Activated CD4-positive, alpha-beta T cell treated with anti-CD3 and anti-CD28 coated beads, Interleukin-2, amount 50 U/mL, for 24 hours (primary cell): ENCODE results near the gene TUBGCP4.

Experiments
- DNase-seq, 2 donors: peaks; one replicate each; pipeline ENCODE4 v3.0.0-alpha.2; 2020; ENCODE audit warnings: low read depth in 1 of 2, low spot score in 1 of 2

TUBGCP4 gene

DNA sequence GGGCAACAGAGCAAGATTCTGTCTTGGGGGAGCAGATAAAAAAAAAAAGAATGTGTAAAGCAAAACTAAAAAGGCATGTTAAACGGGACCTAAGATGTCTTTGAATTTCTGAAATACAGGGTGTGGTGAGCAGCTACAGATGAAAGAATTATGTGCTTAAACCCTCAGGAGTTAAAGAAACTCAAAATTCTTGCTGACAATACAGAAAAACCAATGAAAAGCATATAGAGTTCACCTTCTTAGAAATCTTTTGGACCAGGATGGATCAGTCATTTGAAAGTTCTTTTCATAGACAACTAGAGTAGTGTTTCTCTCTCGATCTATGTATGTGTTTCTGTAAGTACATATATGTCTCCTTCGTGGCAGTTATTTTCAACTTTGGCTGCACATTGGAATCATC is 31.4 kb downstream of the TUBGCP4 start:
- no peak for DNase-seq

DNA sequence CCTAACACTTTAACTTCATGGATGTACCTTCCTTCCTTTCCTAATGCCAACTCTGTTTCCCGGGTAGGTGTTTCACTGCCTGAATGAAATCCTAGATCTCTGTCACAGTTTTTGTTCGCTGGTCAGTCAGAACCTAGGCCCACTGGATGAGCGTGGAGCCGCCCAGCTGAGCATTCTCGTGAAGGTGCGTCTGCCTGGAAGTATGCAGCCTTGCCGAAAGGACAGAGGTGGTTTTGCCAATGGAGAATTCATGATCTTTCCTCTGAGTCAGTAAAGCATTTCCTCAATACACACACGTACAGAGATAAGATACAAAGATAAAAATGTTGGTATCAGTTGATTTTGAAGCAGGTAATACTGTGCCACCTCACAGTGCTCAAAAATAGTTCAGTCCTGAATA is 32.7 kb downstream of the TUBGCP4 start:
- no peak for DNase-seq

DNA sequence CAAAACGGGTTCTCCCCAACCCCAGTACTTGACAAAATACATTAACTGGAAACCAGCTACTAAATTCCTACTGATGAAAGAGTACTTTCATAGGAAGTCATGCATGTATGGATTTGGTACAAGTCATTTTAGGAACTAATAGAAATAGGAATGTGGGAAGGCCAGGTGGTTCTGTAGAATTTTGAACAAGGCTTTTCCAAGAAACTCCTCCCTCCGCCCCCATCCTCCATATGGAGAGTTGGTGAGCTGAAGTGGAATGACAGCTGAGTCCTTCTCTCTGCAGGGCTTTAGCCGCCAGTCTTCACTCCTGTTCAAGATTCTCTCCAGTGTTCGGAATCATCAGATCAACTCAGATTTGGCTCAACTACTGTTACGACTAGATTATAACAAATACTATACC is 33.2 kb downstream of the TUBGCP4 start:
- DNase-seq: no peak

DNA sequence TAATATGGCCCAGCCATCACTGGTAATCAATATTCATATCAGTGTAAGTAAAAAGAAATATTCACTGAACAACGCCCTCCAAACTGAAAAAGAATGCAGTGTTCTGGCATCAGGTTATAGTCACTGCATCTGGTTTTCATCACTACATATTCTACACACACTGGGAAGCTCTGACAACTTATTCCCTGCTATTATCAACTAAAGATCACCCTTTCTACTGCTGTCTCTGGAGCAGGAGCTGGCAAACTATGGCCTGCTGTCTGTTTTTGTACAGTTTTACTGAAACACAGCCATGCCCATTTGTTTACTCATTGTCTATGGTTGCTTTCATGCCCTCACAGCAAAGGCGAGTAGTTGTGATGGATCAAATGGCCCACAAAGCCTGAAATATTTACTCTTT is 35.3 kb downstream of the TUBGCP4 start:
- DNase-seq: no peak

DNA sequence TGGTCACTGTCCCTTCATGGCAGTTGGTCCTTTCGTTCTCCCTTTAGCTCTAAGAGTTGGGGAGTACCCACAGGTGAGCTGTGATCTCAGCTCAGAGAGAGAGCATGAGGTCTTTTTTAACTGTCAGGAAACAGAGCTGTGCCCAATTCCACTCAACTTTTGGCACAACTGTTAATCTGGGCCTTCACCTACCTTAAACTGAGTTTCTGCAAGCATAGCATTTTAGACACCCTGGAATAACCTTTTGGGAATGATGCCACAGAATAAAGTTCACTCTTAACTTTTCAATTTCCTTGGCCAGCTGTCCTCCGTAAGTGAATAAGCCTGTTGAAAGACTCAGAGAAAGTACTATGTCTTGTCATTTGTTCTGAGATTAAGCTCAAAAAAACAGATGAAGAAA is 35.9 kb downstream of the TUBGCP4 start:
- DNase-seq: no peak

DNA sequence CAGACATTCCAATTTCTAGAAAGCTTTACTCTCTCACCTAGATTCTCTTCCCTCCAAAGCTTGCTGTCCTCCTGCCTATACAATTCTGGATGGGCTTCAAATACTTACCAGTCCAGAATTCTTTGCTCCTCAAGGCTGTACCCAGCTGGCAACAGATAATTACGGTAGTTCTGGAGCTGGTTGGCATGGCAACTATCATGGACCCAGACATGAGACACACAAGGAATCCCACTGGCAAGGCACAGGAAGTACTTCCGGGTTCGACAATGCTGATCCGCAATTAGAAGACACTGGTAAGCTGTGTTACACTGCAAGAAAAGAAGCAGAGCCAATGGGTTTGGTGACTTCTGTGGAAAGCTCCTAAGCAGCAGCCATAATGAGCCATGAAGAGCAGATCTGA is 37.9 kb downstream of the TUBGCP4 start:
- DNase-seq: no peak

DNA sequence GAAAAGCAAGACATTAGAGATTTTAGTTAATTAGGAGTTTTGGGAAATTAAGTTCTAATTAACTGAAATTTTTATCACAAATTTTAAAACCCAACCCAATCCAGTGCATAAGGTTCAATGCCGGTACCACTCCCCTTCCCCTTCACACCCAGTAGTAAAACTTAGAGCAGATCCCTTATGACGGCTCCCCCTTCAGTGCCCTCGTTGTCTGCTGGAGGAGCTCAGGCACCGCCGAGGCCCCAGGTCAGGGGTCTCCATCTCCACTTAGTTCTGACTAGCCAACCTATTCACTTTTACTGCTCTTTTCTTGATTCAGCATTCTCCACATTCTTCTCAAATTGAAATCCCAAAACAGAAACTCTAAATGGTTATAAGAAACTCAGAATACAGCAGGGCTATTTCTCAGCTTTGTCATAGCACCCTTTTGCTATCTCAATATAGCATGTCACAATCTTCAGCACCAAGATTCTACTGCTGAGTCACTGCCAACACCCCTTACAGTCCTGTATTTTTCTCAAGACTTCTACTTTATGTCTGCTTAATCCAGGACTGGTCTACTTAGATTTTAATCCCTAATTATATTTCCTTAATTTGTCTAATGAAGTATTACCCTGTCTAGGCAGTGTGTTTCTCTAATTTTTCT is 39.8 kb downstream of the TUBGCP4 start:
- no peak for DNase-seq

DNA sequence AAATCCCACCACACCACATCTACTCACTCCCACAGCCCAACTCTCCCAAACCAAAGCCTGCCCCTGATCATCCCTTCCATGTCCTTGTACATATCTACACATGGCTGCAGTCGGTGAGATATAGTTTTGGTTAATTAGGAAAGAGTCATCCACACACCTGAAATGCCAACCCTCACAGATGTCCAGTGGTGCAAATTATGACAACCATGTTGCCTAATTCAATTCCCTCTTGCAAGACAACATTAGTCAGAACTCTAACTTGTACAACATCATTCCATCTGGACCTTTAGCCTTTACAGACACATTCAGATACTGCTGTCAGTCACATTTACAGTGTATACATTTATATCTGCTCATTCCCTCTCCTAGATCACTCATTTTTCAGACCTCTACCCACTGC is 41.2 kb downstream of the TUBGCP4 start:
- DNase-seq: no peak

DNA sequence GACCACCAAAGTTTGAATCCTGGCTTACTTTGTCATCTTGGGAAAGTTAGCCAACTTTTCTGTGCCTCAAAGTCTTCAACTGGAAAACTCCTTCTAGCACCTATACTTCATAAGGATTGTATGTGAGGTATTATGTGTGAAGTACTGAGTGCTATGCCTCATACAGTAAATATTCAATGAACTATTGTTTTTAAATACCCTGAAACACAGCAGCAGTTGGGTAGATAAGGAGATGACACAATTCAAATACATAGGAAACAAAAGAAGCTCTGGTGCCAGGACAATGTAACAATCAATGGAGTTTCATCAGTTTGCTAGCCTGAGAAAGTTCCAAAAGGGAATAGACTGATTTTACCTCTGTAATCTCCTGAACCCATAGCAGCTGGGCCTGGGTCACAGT is 43.3 kb downstream of the TUBGCP4 start:
- DNase-seq: no peak

DNA sequence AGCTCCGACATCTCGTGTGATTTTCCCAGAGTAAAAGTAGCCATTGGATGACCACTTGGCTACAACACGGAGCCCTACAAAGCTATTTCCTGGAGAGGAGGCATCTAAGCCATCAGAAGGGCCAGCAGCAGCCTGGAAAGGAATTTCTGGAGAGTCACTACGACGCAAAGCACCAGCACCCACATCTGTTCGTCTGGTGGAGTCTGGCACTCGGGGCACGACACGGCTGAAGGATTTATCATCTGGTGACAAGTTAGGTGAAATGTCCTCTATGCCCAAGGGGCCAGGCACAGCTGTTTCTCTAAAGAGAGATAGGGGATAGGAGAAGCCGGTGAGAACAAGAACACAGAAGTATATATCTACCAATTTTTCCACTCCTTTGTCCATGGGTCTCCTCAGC is 49.5 kb downstream of the TUBGCP4 start:
- no peak for DNase-seq

DNA sequence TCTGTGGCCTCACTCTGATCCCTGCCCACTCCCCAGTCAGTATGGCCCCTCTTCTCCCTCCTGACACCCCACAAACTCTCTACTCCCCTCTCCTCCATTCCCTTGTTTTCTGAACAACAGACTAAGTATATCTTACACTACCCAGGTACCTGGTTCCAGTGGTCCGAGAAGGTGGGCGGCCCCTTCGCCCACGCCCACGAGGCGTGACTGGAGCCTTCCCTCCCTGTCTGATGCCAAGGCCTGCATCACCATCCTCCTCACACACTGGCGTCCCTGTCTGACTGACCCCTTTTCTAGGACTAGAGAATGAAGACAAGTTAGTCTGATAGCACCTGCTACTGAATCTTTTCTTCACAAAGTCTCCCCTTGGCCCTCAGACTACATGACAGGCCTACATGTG is 50.0 kb downstream of the TUBGCP4 start:
- DNase-seq: no peak

DNA sequence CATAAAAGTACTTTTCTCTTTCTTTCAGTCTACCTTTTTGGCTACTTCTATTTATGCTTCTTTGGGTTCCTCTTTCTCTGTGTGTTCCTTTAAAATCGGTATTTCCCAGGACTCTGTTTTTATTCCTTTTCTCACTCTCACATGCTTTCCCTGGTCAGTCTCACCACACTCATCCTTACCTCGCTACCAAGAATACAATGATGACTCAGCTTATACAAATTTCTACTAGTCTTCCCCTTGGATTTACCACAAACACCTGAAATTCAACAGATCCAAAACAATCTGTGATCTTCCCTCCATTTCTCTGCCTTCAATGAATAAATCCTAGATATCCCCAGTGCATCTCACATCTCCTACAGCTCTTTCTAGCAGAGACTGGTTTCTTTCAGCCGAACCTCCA is 52.9 kb downstream of the TUBGCP4 start:
- DNase-seq: no peak

DNA sequence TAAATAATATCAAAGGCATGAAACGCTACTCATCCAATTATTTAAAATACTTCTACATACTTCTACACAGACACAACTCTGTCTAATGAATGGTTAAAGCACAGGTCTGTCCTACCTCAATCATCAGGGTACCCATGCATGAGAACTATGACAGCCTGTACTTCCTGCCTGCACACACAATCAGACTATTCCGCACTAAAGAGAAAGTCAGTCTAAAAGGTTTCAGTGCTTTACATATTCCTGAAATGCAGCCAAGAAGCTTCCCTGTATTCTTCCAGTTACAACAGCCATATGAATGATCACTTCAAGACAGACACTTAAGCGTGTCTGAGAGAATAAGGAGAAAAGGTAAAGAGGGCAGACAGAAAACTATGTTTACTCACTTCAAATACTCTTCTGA is 58.8 kb downstream of the TUBGCP4 start:
- no peak for DNase-seq

DNA sequence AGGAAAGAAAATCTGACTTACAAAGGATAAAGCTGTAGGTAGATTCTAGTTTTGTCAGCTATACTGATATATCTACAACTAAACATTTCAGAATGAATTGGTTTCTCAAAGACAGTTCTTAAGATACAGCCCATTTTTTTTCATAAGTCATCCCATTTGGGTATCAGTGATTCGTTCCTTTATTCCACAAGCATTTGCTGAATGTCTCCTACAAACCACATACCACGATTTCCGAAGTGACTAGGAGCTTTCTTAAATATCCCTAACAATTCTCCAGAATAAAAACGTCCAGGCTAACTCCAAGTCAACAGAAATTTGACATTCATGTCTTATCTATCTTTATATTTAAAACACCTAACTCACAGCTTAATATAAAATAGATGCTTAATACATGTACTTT is 62.3 kb downstream of the TUBGCP4 start:
- DNase-seq: no peak

DNA sequence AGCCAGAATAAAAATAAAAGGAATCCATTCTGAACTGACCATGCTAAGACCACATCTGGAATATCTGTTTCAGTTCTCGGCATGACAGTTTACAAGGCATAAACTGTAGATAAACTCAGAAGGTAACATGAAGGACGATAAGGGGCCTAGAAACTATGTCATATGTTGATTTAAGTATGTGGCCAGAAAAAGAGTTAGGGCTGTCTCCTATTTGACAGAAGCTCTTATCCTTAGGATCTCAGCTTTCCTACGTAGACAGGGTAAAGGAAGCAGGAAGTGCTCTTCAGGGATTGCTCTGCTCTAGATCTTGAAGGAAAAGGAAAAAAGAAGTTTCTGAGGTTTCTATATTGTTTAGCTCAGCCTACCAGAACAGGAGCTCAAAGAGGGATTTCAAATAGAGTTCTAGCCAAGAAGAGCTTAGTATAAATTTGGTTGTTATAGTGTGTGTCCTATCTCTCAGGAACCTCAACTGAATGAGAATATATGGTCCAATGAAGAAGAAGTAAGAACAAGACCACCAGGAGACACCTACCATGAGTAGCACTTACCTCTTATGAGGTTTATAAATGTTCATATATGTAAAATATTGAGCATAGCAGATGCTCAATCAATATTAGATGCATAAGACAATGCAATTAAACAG is 62.9 kb downstream of the TUBGCP4 start:
- no peak for DNase-seq

DNA sequence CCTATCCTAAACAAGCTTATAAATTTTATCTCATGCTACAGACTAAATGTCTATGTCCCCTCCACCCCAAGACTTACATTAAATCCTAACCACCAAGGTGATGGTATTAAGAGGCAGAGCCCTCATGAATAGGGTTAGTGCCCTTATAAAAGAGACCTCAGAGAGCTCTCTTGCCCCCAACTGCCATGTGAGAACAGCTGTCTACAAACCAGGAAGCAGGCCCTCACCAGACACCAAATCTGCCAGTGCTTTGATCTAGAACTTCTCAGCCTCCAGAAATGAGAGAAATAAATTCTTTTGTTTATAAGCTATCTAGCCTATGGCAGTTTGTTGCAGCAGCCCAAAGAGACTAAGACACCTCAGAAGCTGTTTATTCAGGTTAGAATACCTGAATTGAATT is 63.5 kb downstream of the TUBGCP4 start:
- DNase-seq: no peak

DNA sequence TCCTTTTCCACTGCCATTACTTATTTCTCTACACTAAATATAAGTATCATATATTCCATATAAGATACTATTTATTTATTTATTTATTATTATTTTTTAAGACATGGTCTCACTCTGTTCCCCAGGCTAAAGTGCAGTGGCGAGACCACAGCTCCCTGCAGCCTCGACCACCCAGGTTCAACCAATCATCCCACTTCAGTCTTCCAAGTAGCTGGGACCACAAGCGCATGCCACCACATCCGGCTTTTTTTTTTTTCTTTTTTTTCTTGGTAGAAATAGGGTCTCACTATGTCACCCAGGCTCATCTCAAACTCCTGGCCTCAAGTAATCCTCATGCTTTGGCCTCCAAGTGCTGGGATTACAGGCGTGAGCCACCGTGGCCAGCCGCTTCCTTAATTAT is 65.5 kb downstream of the TUBGCP4 start:
- DNase-seq: no peak

DNA sequence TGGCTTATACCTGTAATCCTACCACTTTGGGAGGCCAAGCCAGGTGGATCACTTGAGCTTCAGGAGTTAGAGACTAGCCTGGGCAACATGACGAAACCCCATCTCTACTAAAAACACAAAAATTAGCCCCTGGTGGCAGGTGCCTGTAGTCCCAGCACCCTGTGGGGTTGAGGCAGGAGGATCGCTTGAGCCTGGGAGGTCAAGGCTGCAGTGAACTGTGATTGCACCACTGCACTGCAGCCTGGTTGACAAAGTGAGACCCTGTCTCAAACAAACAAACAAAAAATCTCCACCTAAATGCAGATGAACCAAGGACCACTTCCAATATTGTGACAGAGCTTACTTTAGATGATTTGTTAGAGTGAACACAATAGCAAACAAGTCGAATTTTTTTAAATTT is 68.4 kb downstream of the TUBGCP4 start:
- DNase-seq: no peak

DNA sequence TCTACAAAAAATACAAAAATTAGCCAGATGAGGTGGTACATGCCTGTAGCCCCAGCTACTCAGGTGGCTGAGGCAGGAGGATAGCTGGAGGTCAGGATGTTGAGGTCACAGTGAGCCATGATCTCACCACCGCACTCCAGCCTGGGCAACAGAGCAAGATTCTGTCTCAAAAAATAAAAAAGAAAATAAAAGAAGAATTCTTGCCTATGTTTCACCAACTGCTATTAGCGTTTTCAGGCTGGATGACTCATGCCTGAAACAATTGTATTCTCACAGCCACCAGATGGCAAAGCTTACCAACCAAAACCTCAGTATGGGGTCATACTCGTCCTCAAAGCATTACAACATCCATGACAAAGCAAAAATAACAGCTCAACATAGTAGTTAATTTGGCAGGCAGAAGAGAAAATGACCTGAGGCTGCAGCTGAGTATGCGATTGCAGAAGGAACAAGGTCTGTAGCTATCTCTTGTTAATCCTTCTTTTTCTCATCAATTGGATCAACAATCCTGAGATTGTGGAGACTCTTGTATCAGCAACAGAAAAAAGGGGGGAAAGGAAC is 69.9 kb downstream of the TUBGCP4 start:
- peak in 1 of 2 donors; percentile 35 for DNase-seq

DNA sequence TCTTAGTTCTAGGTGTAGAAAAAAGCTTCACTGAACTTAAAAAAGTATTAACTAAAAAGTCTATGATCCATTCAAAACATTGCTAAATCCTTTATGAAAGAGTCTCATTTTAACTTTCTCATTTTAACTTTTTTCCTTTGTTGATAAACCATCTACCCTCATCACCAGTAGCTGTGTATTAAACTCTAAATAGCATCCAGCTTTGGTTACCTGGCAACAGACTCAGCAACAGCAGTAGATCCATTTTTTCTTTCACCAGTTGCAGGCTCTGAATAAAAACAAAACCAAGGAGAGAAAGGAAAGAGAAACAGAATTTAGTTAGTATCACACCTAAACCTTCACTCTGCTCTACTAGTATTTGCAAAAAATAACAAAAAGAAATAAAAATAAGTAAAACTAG is 70.4 kb downstream of the TUBGCP4 start:
- DNase-seq: no peak

DNA sequence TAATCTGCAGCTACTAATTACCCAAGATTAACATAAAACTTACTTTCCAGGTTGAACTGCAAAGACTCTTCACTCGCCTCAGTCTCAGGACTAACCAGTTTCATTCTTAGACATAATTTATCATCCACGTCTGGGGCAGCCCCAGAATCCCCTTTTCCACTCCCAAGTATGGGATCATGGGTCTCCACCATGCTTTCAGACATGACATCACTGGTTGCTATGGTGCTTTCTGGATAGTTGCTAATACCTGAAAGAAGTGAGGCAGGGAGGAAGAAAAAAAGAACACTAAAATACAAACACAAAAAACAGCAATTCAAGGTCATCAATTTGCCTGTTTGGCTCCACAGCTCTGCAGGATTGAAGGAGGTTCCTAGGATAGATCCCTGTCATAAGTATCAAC is 75.4 kb downstream of the TUBGCP4 start:
- no peak for DNase-seq

DNA sequence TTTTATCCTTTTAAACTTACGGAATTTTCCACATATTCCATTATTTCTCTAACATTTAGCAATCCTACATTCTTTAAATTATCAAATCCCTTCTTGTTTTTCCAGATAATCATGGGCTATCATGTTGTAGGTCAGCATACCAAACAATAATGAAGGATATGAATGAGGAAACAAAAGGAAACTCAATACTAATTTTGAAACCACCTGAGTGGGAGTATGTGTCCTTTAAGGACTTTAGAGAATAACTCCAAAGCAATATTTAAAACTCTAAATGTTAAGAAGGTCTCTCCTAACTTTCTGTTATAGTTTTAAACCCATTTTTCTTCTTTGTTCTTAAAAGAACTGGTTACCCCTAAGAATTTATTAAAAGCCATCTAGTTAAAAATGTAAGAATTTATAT is 79.1 kb downstream of the TUBGCP4 start:
- no peak for DNase-seq
